ENCODE data around the gene KSR1. TPM values are rescaled to one million over a fixed set of nuclear protein-coding genes. Genes with fewer than 3 reads are reported as not detected.

The KSR1 gene
- total RNA-seq, 2 donors from 2014 or later: 99.9 to 142 TPM

GRCh38 chr17:27538156-27538955, 82.1 kb downstream of the KSR1 start:
- TF ChIP-seq CTCF (IDR thresholded peaks at IDR 0.05) (no peak), POLR2A (IDR thresholded peaks at IDR 0.05) (no peak)
- Histone ChIP-seq H3K27ac (peak overlapping the region; percentile 96 to 98 (median 97)), H3K9me3 (no peaks in the 10 kb centered on the region), H3K27me3 (no peaks in the 10 kb centered on the region), H3K4me1 (peaks cover 92% of the 10 kb centered on the region), H3K36me3 (replicated peaks in 1 of 2; ENCODE audit: insufficient read depth in 1 of 2, low read depth in 2 of 2) (no peaks in the 10 kb centered on the region), H3K4me3 (no peak overlapping the region)
- no peak for ATAC-seq
- intact Hi-C loops (cut with DNase I): no loop called here
- no peak for DNase-seq
- WGBS, 2 donors: 77 to 78% methylated on average over 11 of the region's 11 CpGs

- ATAC-seq (peak; percentile 16), DNase-seq (peak; percentile 52 to 78 (median 70))
- H3K9me3 ChIP-seq: no peaks in the 10 kb centered on the region
- peaks cover 100% of the 10 kb centered on the region for H3K4me1 ChIP-seq
- no peaks in the 10 kb centered on the region for H3K27me3 ChIP-seq
- intact Hi-C loops (cut with DNase I): no loop called here
- peak overlapping the region; percentile 96 to 98 (median 97) for H3K27ac ChIP-seq
- H3K4me3 ChIP-seq: no peak overlapping the region
- TF ChIP-seq CTCF (IDR thresholded peaks at IDR 0.05) (no peak), POLR2A (IDR thresholded peaks at IDR 0.05) (peak in 1 of 3 donors; percentile 33)
- H3K36me3 ChIP-seq (replicated peaks in 1 of 2; ENCODE audit: insufficient read depth in 1 of 2, low read depth in 2 of 2): no peaks in the 10 kb centered on the region
- 46 to 49% methylated on average over 6 to 8 of the region's 8 CpGs for WGBS, 2 donors
Measured at GRCh38 chr17:27539152-27539551, 82.9 kb downstream of the KSR1 start.

GRCh38 chr17:27539794-27540317, 83.6 kb downstream of the KSR1 start:
- H3K36me3 ChIP-seq (replicated peaks in 1 of 2; ENCODE audit: insufficient read depth in 1 of 2, low read depth in 2 of 2): no peaks in the 10 kb centered on the region
- peaks cover 100% of the 10 kb centered on the region for H3K4me1 ChIP-seq
- no peaks in the 10 kb centered on the region for H3K27me3 ChIP-seq
- DNase-seq (no peak), ATAC-seq (peak; percentile 38)
- WGBS, 2 donors: 39 to 40% methylated on average over 2 to 3 of the region's 3 CpGs
- no peak for TF ChIP-seq CTCF (IDR thresholded peaks at IDR 0.05)
- TF ChIP-seq POLR2A (IDR thresholded peaks at IDR 0.05): no peak
- peak overlapping the region; percentile 96 to 98 (median 97) for H3K27ac ChIP-seq
- H3K4me3 ChIP-seq: no peak overlapping the region
- no peaks in the 10 kb centered on the region for H3K9me3 ChIP-seq
- intact Hi-C loops (cut with DNase I): no loop called here

GRCh38 chr17:27540318-27541101, 84.3 kb downstream of the KSR1 start:
- H3K4me3 ChIP-seq: no peak overlapping the region
- ATAC-seq: peak; percentile 93
- peak overlapping the region; percentile 96 to 98 (median 97) for H3K27ac ChIP-seq
- peaks cover 100% of the 10 kb centered on the region for H3K4me1 ChIP-seq
- H3K9me3 ChIP-seq: no peaks in the 10 kb centered on the region
- no peaks in the 10 kb centered on the region for H3K27me3 ChIP-seq
- 11 to 14% methylated on average over 16 of the region's 16 CpGs for WGBS, 2 donors
- peak in 3 of 7 experiments; percentile 24 to 29 (median 26) for TF ChIP-seq CTCF (IDR thresholded peaks at IDR 0.05)
- TF ChIP-seq POLR2A (IDR thresholded peaks at IDR 0.05): peak; percentile 35 to 74 (median 56)
- no peaks in the 10 kb centered on the region for H3K36me3 ChIP-seq (replicated peaks in 1 of 2; ENCODE audit: insufficient read depth in 1 of 2, low read depth in 2 of 2)
- intact Hi-C loops (cut with DNase I): no loop called here
- peak; percentile 97 to 99 (median 98) for DNase-seq
